B cell (primary cell): ENCODE results near the gene TCEAL2.

ENCODE experiments used
- CTCF ChIP-seq: fragments of 200-600 bp; IDR thresholded peaks from one replicate; pipeline ENCODE4 v1.8.0; 2022; ENCODE audit warnings: antibody characterized with exemption, mild to moderate bottlenecking
- EZH2 ChIP-seq: IDR thresholded peaks from 2 replicates; pipeline ENCODE4 v1.6.1; 2012; ENCODE audit warnings: borderline replicate concordance, low read depth, mild to moderate bottlenecking, moderate library complexity, low read length; ENCODE audit not compliant: insufficient read depth, poor library complexity, severe bottlenecking

DNA sequence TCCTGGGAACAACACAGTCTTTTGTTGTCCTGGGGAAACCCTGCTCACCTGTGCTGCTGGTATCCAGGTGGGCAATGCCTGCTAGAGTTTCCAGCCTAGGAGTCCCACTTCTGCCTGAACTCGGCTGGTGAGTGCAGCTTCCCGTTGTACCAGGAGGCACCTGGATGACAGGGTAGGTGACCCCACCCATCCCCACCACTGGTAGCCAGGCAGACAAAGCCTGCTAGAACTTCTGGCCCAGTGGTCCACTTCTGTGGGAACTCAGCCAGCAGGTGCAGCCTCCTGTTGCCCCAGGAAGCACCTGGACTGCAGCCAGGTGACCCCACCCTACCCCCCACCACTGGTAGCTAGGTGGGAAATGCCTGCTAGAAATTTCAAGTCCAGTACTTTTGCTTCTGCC is 9.7 kb upstream of the TCEAL2 start:
- TF ChIP-seq CTCF = no peak
- TF ChIP-seq EZH2 = no peak
